H9 (cell line): ENCODE measurements around the gene IDUA. TPM values are rescaled to one million over a fixed set of nuclear protein-coding genes. Genes with fewer than 3 reads are reported as not detected.

Experiments
- DNase-seq: peaks from one replicate; pipeline ENCODE4 v3.0.0-alpha.2; 2017
- H2AFZ ChIP-seq: one replicate; pipeline ENCODE4 v1.6.1; 2013; ENCODE audit warnings: mild to moderate bottlenecking, low read length, control low read depth, moderate library complexity
- H2AK5ac ChIP-seq: 2 replicates; pipeline ENCODE4 v1.6.1; 2013; ENCODE audit warnings: low read length, control low read depth, mixed read lengths; ENCODE audit not compliant: insufficient read length
- H2BK120ac ChIP-seq: one replicate; pipeline ENCODE4 v1.6.1; 2013; ENCODE audit warnings: low read depth, mild to moderate bottlenecking, low read length, control low read depth, inconsistent platforms; ENCODE audit not compliant: poor library complexity, severe bottlenecking
- H2BK12ac ChIP-seq: 2 replicates; pipeline ENCODE4 v1.6.1; 2013; ENCODE audit warnings: low read length, control low read depth, mixed read lengths, low read depth; ENCODE audit not compliant: insufficient read length
- H2BK15ac ChIP-seq: 2 replicates; pipeline ENCODE4 v1.6.1; 2013; ENCODE audit warnings: low read depth, low read length, control low read depth
- H2BK20ac ChIP-seq: one replicate; pipeline ENCODE4 v1.6.1; 2013; ENCODE audit warnings: low read depth, mild to moderate bottlenecking, low read length, control low read depth, inconsistent platforms; ENCODE audit not compliant: poor library complexity, severe bottlenecking
- H2BK5ac ChIP-seq: 2 replicates; pipeline ENCODE4 v1.6.1; 2013; ENCODE audit warnings: low read length, control low read depth, mixed read lengths; ENCODE audit not compliant: insufficient read length
- H3K14ac ChIP-seq: 2 replicates; pipeline ENCODE4 v1.6.1; 2013; ENCODE audit warnings: low read length, control low read depth; ENCODE audit not compliant: insufficient read depth
- H3K18ac ChIP-seq: 2 replicates; pipeline ENCODE4 v1.6.1; 2013; ENCODE audit warnings: low read depth, mild to moderate bottlenecking, mixed read lengths, low read length, control low read depth; ENCODE audit not compliant: insufficient read length
- H3K23ac ChIP-seq: 2 replicates; pipeline ENCODE4 v1.6.1; 2013; ENCODE audit warnings: low read length, control low read depth, mixed read lengths, low read depth; ENCODE audit not compliant: insufficient read length
- H3K23me2 ChIP-seq: 2 replicates; pipeline ENCODE4 v1.6.1; 2013; ENCODE audit warnings: low read depth, mild to moderate bottlenecking, mixed read lengths, low read length, control low read depth; ENCODE audit not compliant: insufficient read length, poor library complexity, severe bottlenecking
- H3K27ac ChIP-seq: 2 replicates; pipeline ENCODE4 v1.5.1; 2013; ENCODE audit warnings: low read length, control low read depth, mixed read lengths, low read depth; ENCODE audit not compliant: insufficient read length
- H3K27me3 ChIP-seq: 2 replicates; pipeline ENCODE4 v1.6.1; 2013; ENCODE audit warnings: low read length, control low read depth, inconsistent platforms; ENCODE audit not compliant: insufficient read depth
- H3K4ac ChIP-seq: 2 replicates; pipeline ENCODE4 v1.6.1; 2013; ENCODE audit warnings: low read depth, mild to moderate bottlenecking, control low read depth, inconsistent platforms, low read length, moderate library complexity
- H3K4me1 ChIP-seq: 2 replicates; pipeline ENCODE4 v1.6.1; 2013; ENCODE audit warnings: low read length, control low read depth, inconsistent platforms; ENCODE audit not compliant: insufficient read depth
- H3K4me2 ChIP-seq: 2 replicates; pipeline ENCODE4 v1.6.1; 2013; ENCODE audit warnings: low read length, control low read depth, mixed read lengths; ENCODE audit not compliant: insufficient read length, insufficient read depth
- H3K56ac ChIP-seq: 2 replicates; pipeline ENCODE4 v1.6.1; 2013; ENCODE audit warnings: low read depth, mild to moderate bottlenecking, mixed read lengths, low read length, control low read depth; ENCODE audit not compliant: insufficient read length
- H3K79me1 ChIP-seq: 2 replicates; pipeline ENCODE4 v1.6.1; 2013; ENCODE audit warnings: low read depth, mild to moderate bottlenecking, moderate library complexity, low read length, control low read depth, inconsistent platforms; ENCODE audit not compliant: insufficient read depth, poor library complexity, severe bottlenecking
- H3K79me2 ChIP-seq: 2 replicates; pipeline ENCODE4 v1.6.1; 2013; ENCODE audit warnings: low read length, control low read depth, inconsistent platforms; ENCODE audit not compliant: insufficient read depth
- H3K9ac ChIP-seq: 2 replicates; pipeline ENCODE4 v1.6.1; 2013; ENCODE audit warnings: low read length, control low read depth, mixed read lengths; ENCODE audit not compliant: insufficient read length; ENCODE audit errors: extremely low read depth
- H3K9me3 ChIP-seq: one replicate; pipeline ENCODE4 v1.6.1; 2013; ENCODE audit warnings: low read depth, low read length, inconsistent platforms; ENCODE audit not compliant: control insufficient read depth
- H3T11ph ChIP-seq: one replicate; pipeline ENCODE4 v1.6.1; 2013; ENCODE audit warnings: mild to moderate bottlenecking, low read length, control low read depth, inconsistent platforms
- H4K20me1 ChIP-seq: one replicate; pipeline ENCODE4 v1.6.1; 2013; ENCODE audit not compliant: control insufficient read depth, insufficient read length, insufficient read depth
- H4K5ac ChIP-seq: 2 replicates; pipeline ENCODE4 v1.6.1; 2013; ENCODE audit warnings: low read depth, mild to moderate bottlenecking, mixed read lengths, low read length, control low read depth; ENCODE audit not compliant: insufficient read length
- H4K8ac ChIP-seq: replicated peaks from 2 replicates; pipeline ENCODE4 v1.6.1; 2013; ENCODE audit warnings: low read length, control low read depth, mixed read lengths, low read depth; ENCODE audit not compliant: insufficient read length
- H4K91ac ChIP-seq: 2 replicates; pipeline ENCODE4 v1.6.1; 2013; ENCODE audit warnings: low read depth, mild to moderate bottlenecking, moderate library complexity, mixed read lengths, low read length, control low read depth; ENCODE audit not compliant: insufficient read length
- H3K27ac Mint-ChIP-seq, 3 experiments: 2 replicates in 2 of 3; 3 replicates in 1 of 3; pipeline ENCODE4 v1.8.0; 2020 to 2021; ENCODE audit warnings: mixed read lengths in 3 of 3, mild to moderate bottlenecking in 1 of 3, moderate library complexity in 1 of 3
- H3K27me3 Mint-ChIP-seq: 2 replicates; pipeline ENCODE4 v1.8.0; 2021; ENCODE audit warnings: low read depth, mild to moderate bottlenecking, moderate library complexity, mixed read lengths
- H3K36me3 Mint-ChIP-seq, 3 experiments: 2 replicates in 2 of 3; 3 replicates in 1 of 3; pipeline ENCODE4 v1.8.0; 2020 to 2021; ENCODE audit warnings: low read depth in 3 of 3, mixed read lengths in 3 of 3; ENCODE audit not compliant: insufficient read depth in 1 of 3
- H3K4me1 Mint-ChIP-seq, 2 experiments: 2 replicates each; pipeline ENCODE4 v1.8.0; 2020; ENCODE audit warnings: mixed read lengths in 2 of 2
- H3K4me3 Mint-ChIP-seq, 2 experiments: 2 replicates in 1 of 2; 3 replicates in 1 of 2; pipeline ENCODE4 v1.8.0; 2020 to 2021; ENCODE audit warnings: mild to moderate bottlenecking in 2 of 2, mixed read lengths in 2 of 2, moderate library complexity in 1 of 2
- H3K9me3 Mint-ChIP-seq, 2 experiments: 2 replicates in 1 of 2; 3 replicates in 1 of 2; pipeline ENCODE4 v1.8.0; 2020; ENCODE audit warnings: mild to moderate bottlenecking in 2 of 2, mixed read lengths in 2 of 2, moderate library complexity in 1 of 2
- WGBS: extraction: QIAGEN DNeasy Blood & Tissue Kit; methylation state at CpG from one replicate; pipeline ENCODE4 v1.1.7; 2013; ENCODE audit warnings: missing lambda C conversion rate, low lambda C conversion rate, mixed read lengths; ENCODE audit not compliant: insufficient read length; ENCODE audit errors: extremely low coverage; 5-methylcytosine and 5-hydroxymethylcytosine counted together
- total RNA-seq: library from RNA; stranded (reverse); gene quantifications from 2 replicates; pipeline ENCODE4 v1.2.1, GENCODE V29; 2021
- TF ChIP-seq, protein P1 (sequence below): fragments of 200-600 bp; sonication (generic); conservative IDR thresholded peaks from 3 replicates; pipeline ENCODE4 v1.8.0; 2021; ENCODE audit warnings: antibody characterized with exemption, mild to moderate bottlenecking

Gene IDUA
- total RNA-seq, 1 experiment from 2014 or later, result 14.5 TPM

DNA sequence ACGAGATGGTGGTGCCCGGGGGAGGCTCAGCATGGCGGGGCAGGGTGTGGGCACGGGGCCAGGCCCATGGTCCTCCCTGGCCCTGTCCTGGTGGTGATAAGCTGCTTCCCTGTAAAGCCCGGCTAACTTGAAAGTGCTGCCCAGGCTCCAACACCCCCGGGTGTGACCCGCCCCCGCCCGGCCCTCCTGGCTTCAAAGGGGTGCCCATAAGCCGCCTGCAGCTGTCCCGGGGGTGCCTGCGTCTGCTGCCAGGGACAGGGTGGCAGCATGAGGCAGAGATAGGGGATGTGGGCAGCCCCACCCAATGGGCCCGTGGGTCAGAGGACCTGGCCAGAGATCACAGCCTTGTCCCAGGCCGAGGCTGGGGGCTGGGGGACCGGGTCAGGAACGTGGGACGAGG is 42.7 kb downstream of the IDUA start:
- Histone ChIP-seq H2BK20ac (no peak overlapping the region), H4K20me1 (no peaks in the 10 kb centered on the region), H3K4ac (no peak overlapping the region), H4K91ac (no peak overlapping the region), H2BK120ac (no peak overlapping the region), H3T11ph (no peak overlapping the region), H3K18ac (no peak overlapping the region), H3K9ac (no peak overlapping the region), H3K14ac (no peak overlapping the region; the same call in 1 of the 2 replicates), H2BK15ac (no peak overlapping the region), H3K4me1 (no peaks in the 10 kb centered on the region; the same call in 1 of the 2 replicates), H3K23ac (no peak overlapping the region), H2BK5ac (no peak overlapping the region), H4K5ac (no peak overlapping the region), H3K27ac (no peak overlapping the region), H3K4me2 (no peak overlapping the region), H2BK12ac (no peak overlapping the region), H3K27me3 (no peaks in the 10 kb centered on the region), H2AFZ (no peak overlapping the region), H3K23me2 (no peaks in the 10 kb centered on the region), H3K9me3 (no peaks in the 10 kb centered on the region), H3K79me2 (no peaks in the 10 kb centered on the region), H2AK5ac (no peak overlapping the region), H3K56ac (no peak overlapping the region), H4K8ac (no peak overlapping the region), H3K79me1 (no peaks in the 10 kb centered on the region)
- TF ChIP-seq, protein P1, sequence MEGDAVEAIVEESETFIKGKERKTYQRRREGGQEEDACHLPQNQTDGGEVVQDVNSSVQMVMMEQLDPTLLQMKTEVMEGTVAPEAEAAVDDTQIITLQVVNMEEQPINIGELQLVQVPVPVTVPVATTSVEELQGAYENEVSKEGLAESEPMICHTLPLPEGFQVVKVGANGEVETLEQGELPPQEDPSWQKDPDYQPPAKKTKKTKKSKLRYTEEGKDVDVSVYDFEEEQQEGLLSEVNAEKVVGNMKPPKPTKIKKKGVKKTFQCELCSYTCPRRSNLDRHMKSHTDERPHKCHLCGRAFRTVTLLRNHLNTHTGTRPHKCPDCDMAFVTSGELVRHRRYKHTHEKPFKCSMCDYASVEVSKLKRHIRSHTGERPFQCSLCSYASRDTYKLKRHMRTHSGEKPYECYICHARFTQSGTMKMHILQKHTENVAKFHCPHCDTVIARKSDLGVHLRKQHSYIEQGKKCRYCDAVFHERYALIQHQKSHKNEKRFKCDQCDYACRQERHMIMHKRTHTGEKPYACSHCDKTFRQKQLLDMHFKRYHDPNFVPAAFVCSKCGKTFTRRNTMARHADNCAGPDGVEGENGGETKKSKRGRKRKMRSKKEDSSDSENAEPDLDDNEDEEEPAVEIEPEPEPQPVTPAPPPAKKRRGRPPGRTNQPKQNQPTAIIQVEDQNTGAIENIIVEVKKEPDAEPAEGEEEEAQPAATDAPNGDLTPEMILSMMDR, result no peak
- Mint-ChIP-seq H3K27me3 (no peaks in the 10 kb centered on the region), H3K4me3 (no peak overlapping the region), H3K9me3 (peaks cover 0 to 2% of the 10 kb centered on the region in 2 experiments; a peak in 1 of 5 replicates), H3K27ac (no peak overlapping the region), H3K36me3 (peaks cover 8 to 13% (median 12%) of the 10 kb centered on the region in 3 experiments; a peak in 6 of 7 replicates), H3K4me1 (peaks cover 0 to 4% of the 10 kb centered on the region in 2 experiments; a peak in 1 of 4 replicates)
- DNase-seq, result no peak
- WGBS, result no CpG with 5 or more reads among the region's 17 CpGs
